ENCODE data around the gene AP4M1. TPM values are rescaled to one million over a fixed set of nuclear protein-coding genes. Genes with fewer than 3 reads are reported as not detected.
A peak's percentile ranks its signal among the peaks of the same experiment; 100 is the strongest.

Gene AP4M1
- polyA plus RNA-seq (78.9 and 100 TPM in 2 replicates), polyA minus RNA-seq (34.3 and 35.2 TPM in 2 replicates)

GRCh38 chr7:100101016-100101862 is at the start of gene AP4M1, which contains the start of gene MCM7:
Gene AP4M1 (plus strand): TSS chr7:100101643. CDS start chr7:100101715, 72 bp downstream.
Gene MCM7 (minus strand): TSS chr7:100101397. CDS start chr7:100101294, 103 bp downstream.
- H3K27me3 ChIP-seq (ENCODE audit: insufficient read depth, low read depth, low read length), result no peaks in the 10 kb centered on the region
- H3K9me2 ChIP-seq (ENCODE audit: insufficient read depth, low read length), result no peaks in the 10 kb centered on the region
- no peaks in the 10 kb centered on the region for H3K9me3 ChIP-seq (ENCODE audit: low read length)
- H3K27ac ChIP-seq (ENCODE audit: low read length), result peak within 1 kb of the TSS; percentile 95
- peaks cover 26% of the 10 kb centered on the region for H3K79me2 ChIP-seq (replicated peaks; ENCODE audit: insufficient read depth, low read length)
- H4K20me1 ChIP-seq (ENCODE audit: insufficient read depth), result no peaks in the 10 kb centered on the region
- peak within 1 kb of the TSS; percentile 65 for H2AFZ ChIP-seq (ENCODE audit: low read depth, low read length)
- H3K36me3 ChIP-seq (ENCODE audit: insufficient read depth, low read length), result peaks cover 8% of the 10 kb centered on the region
- TF ChIP-seq CTCF (IDR thresholded peaks at IDR 0.05; ENCODE audit: poor library complexity, severe bottlenecking) (no peak), POLR2AphosphoS5 (IDR thresholded peaks at IDR 0.05) (no peak), TAF1 (IDR thresholded peaks at IDR 0.05; ENCODE audit: low read depth) (no peak), RAD21 (conservative IDR thresholded peaks at IDR 0.05) (no peak), SMC3 (conservative IDR thresholded peaks at IDR 0.05; ENCODE audit: poor library complexity) (no peak), REST (IDR thresholded peaks at IDR 0.05; ENCODE audit: borderline replicate concordance) (peak; percentile 22), EZH2 (IDR thresholded peaks at IDR 0.05; ENCODE audit: borderline replicate concordance, insufficient read depth, low read length, poor library complexity, severe bottlenecking) (no peak), EP300 (conservative IDR thresholded peaks at IDR 0.05; ENCODE audit: poor library complexity, severe bottlenecking) (no peak), MXI1 (conservative IDR thresholded peaks at IDR 0.05; ENCODE audit: poor library complexity, severe bottlenecking) (peak; percentile 88)
- peak within 1 kb of the TSS; percentile 93 for H3K9ac ChIP-seq (ENCODE audit: low read length)
- H3K4me2 ChIP-seq (ENCODE audit: low read length), result peak within 1 kb of the TSS; percentile 81
- H3F3A ChIP-seq (ENCODE audit: insufficient read depth, low read length, poor library complexity, severe bottlenecking), result no peaks in the 10 kb centered on the region
- peak within 1 kb of the TSS; percentile 78 for H3K4me3 ChIP-seq (ENCODE audit: low read length)

GRCh38 chr7:100053215-100053614 is 48.2 kb upstream of the AP4M1 start:
- H3K27ac ChIP-seq (ENCODE audit: low read length), result no peak overlapping the region
- no peak overlapping the region for H3K4me3 ChIP-seq (ENCODE audit: low read length)
- H3K9ac ChIP-seq (ENCODE audit: low read length), result no peak overlapping the region
- no peaks in the 10 kb centered on the region for H3K27me3 ChIP-seq (ENCODE audit: insufficient read depth, low read depth, low read length)
- no peak overlapping the region for H2AFZ ChIP-seq (ENCODE audit: low read depth, low read length)
- H3F3A ChIP-seq (ENCODE audit: insufficient read depth, low read length, poor library complexity, severe bottlenecking), result no peaks in the 10 kb centered on the region
- H3K9me2 ChIP-seq (ENCODE audit: insufficient read depth, low read length), result no peaks in the 10 kb centered on the region
- no peaks in the 10 kb centered on the region for H4K20me1 ChIP-seq (ENCODE audit: insufficient read depth)
- no peak overlapping the region for H3K4me2 ChIP-seq (ENCODE audit: low read length)
- peaks cover 7% of the 10 kb centered on the region for H3K36me3 ChIP-seq (ENCODE audit: insufficient read depth, low read length)
- TF ChIP-seq SMC3 (conservative IDR thresholded peaks at IDR 0.05; ENCODE audit: poor library complexity) (no peak), EZH2 (IDR thresholded peaks at IDR 0.05; ENCODE audit: borderline replicate concordance, insufficient read depth, low read length, poor library complexity, severe bottlenecking) (no peak), MXI1 (conservative IDR thresholded peaks at IDR 0.05; ENCODE audit: poor library complexity, severe bottlenecking) (no peak), POLR2AphosphoS5 (IDR thresholded peaks at IDR 0.05) (no peak), TAF1 (IDR thresholded peaks at IDR 0.05; ENCODE audit: low read depth) (no peak), EP300 (conservative IDR thresholded peaks at IDR 0.05; ENCODE audit: poor library complexity, severe bottlenecking) (no peak), RAD21 (conservative IDR thresholded peaks at IDR 0.05) (peak; percentile 25), REST (IDR thresholded peaks at IDR 0.05; ENCODE audit: borderline replicate concordance) (no peak), CTCF (IDR thresholded peaks at IDR 0.05; ENCODE audit: poor library complexity, severe bottlenecking) (peak; percentile 32)
- peaks cover 17% of the 10 kb centered on the region for H3K79me2 ChIP-seq (replicated peaks; ENCODE audit: insufficient read depth, low read length)
- no peaks in the 10 kb centered on the region for H3K9me3 ChIP-seq (ENCODE audit: low read length)
